Astrocyte of the cerebellum (primary cell): ENCODE data around the gene FBXO30.

Experiments
- DNase-seq: peaks from one replicate; pipeline ENCODE4 v3.0.0-alpha.2; 2011; ENCODE audit warnings: low read depth
- H3K4me3 ChIP-seq: 2 replicates; pipeline ENCODE4 v1.5.1; 2011; ENCODE audit warnings: mild to moderate bottlenecking, low read depth, low read length, moderate library complexity
- in situ Hi-C: cut with HindIII; loops from 2 replicates; pipeline ENCODE4 v1.10.0; 2017; ENCODE audit warnings: low sequenced_read_pairs
- TF ChIP-seq, protein P1 (sequence below): IDR thresholded peaks from 2 replicates; pipeline ENCODE4 v1.5.1; 2012; ENCODE audit warnings: low read length, low read depth, moderate library complexity, mild to moderate bottlenecking; ENCODE audit errors: missing control alignments

FBXO30 gene

DNA sequence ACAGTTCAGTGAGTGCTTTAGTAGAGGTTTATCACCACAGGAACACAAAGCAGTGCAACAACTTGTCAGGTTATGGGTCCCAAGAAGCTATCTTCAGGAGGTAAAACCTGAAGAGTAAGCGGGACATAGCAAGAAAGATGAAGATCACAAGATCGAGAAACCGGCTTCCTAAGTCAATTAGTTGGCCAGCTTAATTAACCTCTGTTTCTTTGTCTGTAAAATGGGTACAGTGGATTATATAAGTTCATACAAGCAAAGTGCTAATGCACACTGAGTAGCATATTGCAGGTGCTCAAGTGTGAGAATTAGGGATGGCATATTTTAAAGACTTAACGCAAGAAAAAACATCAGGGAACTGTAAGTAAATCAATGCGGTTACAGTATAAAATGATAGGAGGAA is 12.5 kb downstream of the FBXO30 start:
- in situ Hi-C loops: no loop called here

DNA sequence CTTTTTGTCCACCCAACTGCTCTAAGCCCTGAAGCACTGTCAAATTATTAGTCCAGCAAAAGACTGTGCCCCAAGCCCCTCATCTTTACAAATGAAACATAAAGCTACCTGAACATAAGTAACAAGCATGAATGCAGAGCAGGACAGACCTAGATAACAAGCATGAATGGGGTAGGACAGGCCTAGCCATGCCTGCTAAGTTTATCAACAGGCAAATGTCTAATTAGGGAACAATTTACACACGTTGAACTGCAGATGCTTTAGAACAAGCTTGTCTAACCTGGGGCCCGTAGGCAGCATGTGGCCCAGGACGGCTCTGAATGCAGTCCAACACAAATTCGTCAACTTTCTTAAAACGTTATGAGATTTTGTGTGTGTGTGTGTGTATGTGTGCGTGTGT is 13.6 kb downstream of the FBXO30 start:
- H3K4me3 ChIP-seq: no peak overlapping the region
- TF ChIP-seq, protein P1, sequence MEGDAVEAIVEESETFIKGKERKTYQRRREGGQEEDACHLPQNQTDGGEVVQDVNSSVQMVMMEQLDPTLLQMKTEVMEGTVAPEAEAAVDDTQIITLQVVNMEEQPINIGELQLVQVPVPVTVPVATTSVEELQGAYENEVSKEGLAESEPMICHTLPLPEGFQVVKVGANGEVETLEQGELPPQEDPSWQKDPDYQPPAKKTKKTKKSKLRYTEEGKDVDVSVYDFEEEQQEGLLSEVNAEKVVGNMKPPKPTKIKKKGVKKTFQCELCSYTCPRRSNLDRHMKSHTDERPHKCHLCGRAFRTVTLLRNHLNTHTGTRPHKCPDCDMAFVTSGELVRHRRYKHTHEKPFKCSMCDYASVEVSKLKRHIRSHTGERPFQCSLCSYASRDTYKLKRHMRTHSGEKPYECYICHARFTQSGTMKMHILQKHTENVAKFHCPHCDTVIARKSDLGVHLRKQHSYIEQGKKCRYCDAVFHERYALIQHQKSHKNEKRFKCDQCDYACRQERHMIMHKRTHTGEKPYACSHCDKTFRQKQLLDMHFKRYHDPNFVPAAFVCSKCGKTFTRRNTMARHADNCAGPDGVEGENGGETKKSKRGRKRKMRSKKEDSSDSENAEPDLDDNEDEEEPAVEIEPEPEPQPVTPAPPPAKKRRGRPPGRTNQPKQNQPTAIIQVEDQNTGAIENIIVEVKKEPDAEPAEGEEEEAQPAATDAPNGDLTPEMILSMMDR: no peak
- in situ Hi-C loops: no loop called here
- DNase-seq: no peak

More for the DNA sequence above, 12.5 kb downstream of the FBXO30 start:
- DNase-seq: no peak
- TF ChIP-seq, protein P1: no peak
- no peak overlapping the region for H3K4me3 ChIP-seq

DNA sequence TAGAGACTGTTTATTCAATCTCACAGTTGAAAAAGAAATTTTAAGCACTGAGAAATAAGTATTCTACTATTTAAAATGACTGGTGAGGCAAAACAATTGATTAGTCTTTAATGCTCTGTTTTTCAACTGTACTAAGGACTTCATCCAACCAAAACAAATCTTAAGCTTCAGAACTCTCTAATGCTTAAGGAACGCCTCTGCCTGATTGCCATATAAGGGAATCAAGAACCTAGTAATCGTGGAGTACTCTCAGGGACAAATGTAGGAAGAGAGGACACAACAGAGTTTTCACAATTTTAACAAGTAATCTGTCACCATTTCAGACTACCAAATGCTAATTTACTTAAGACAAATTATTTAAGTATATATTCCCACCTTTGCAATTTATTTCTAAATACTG is 16.1 kb downstream of the FBXO30 start:
- in situ Hi-C loops: no loop called here
- DNase-seq: no peak
- no peak overlapping the region for H3K4me3 ChIP-seq
- TF ChIP-seq, protein P1: no peak

DNA sequence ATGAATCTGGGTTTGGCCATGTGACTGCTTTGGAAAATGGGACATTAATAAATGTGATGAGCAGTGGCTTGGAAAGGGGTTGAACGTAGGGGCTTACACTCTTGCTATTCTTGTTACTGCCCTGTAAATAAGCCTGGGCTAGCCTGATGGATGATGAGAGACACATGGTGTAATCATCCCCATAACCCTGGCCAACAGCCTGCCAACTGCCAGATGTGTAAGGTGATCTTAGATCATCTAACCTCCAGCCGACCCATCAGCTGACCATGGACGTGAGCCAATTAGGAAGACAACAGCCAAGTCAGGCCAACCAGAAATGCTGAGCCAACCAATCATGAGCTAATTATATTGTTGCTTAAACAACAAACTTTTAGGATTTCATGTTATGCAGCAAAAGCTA is 25.2 kb downstream of the FBXO30 start:
- H3K4me3 ChIP-seq: no peak overlapping the region
- in situ Hi-C loops: no loop called here
- TF ChIP-seq, protein P1: no peak
- no peak for DNase-seq

DNA sequence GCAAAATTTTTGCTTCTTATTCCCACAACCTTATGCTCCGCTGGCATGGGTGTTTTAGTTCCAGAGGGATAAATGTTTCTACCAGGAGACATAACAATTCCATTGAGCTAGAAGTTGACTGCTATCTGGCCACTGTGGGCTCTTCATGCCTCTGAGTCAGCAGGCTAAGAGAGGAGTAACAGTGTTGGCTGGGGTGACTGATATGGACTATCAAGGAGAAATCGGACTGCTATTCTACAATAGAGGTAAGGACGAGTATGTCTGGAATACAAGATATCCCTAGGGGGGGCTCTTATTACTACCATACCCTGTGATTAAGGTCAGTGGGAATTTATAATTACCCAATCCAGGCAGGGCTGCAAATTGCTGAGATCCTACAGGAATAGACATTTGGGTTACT is 26.9 kb downstream of the FBXO30 start:
- TF ChIP-seq, protein P1: no peak
- in situ Hi-C loops: no loop called here
- DNase-seq: no peak
- H3K4me3 ChIP-seq: no peak overlapping the region

DNA sequence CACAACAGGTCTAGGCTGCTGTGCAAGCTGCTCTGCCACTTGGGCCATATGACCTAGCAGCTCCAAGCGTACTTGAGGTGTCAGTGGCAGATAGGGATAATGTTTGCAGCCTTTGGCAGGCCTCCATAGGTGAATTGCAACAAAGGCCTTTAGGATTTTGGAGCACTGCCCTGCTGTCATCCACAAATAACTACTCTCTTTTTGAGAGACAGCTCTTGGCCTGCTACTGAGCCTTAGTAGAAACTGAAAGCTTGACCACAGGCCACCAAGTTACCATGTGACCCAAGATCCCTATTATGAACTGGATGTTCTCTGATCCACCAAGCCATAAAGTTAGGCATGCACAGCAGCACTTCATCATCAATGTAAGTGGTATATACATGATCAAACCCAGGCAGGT is 29.9 kb downstream of the FBXO30 start:
- in situ Hi-C loops: no loop called here

DNA sequence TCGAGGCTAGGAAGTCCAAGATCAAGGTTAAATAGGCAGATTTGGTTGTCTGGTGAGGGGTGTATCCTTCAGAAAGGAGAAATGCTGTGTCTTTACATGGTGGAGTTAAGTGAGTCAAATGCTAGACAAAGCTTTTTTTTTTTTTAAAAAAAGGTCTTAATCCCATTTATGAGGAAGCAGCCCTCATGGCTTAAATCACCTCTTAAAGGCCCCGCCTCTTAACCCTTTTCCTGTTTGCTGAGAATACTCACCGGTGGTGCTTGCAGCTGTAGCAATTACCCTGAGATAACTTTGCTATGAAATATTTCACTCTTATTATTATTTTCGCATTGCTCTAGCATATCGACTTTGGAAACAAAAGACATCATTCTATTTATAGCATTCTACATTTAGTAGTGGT is 30.8 kb downstream of the FBXO30 start:
- no peak for DNase-seq
- in situ Hi-C loops: no loop called here

More for the DNA sequence above, 29.9 kb downstream of the FBXO30 start:
- no peak overlapping the region for H3K4me3 ChIP-seq
- TF ChIP-seq, protein P1: no peak
- DNase-seq: no peak

More for the DNA sequence above, 30.8 kb downstream of the FBXO30 start:
- H3K4me3 ChIP-seq: no peak overlapping the region
- TF ChIP-seq, protein P1: no peak
